ENCODE data around the gene FGG. TPM values are rescaled to one million over a fixed set of nuclear protein-coding genes. Genes with fewer than 3 reads are reported as not detected.

Gene FGG
- total and polyA plus RNA-seq, 2 of the 13 experiments (the other 11 are each of a cell fraction or from before 2014, with no cell fraction given): 1,037 to 2,423 TPM

DNA sequence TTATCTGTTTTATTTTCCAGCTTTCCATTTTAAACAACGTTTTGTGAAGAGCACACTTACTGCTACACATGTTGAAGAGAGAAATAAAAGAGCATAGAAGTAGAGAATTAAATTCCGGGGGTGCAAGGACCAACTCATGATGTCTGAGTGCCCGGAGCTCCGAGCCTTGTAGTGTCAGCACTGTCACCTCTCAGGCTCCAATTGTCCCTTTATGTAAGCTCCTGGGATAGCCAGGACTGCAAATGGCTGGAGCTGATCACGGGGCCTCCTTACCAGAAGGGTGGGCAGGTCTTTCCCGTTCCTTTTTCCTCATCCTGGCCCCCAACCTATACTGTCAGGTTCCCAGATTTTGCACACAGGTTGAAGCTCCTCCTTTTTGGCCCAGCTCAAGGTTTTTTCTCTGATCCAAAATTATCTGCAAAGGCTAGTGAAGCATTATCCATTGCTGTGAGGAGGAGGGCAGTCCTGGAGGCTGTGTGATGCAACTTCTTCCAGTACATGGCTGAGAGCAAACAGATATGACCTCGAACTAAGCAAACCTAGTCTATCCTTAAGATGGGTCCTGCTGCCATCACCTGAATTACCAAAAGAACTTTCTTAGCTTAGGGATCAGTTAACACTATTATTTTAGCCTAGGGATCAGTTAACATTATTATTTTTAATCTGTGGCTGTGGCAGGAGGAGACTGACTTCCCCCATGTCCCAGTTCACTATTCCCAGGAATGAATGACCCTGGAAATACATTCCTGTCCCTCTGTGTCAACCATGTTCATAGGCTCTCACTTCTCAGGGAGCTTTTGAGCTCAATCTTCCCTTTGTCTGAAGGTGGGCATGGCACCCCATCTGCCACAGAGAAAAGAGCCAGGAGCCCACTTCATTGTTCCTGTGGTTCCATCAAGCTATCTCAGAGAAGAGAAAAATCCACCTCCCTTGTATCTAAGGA, at the start of gene FGG (continued):
- TF ChIP-seq, protein P1, sequence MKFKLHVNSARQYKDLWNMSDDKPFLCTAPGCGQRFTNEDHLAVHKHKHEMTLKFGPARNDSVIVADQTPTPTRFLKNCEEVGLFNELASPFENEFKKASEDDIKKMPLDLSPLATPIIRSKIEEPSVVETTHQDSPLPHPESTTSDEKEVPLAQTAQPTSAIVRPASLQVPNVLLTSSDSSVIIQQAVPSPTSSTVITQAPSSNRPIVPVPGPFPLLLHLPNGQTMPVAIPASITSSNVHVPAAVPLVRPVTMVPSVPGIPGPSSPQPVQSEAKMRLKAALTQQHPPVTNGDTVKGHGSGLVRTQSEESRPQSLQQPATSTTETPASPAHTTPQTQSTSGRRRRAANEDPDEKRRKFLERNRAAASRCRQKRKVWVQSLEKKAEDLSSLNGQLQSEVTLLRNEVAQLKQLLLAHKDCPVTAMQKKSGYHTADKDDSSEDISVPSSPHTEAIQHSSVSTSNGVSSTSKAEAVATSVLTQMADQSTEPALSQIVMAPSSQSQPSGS (CRISPR knock-in tag; IDR thresholded peaks at IDR 0.05): peak; percentile 62; the same call in 1 of the 2 replicates
- TF ChIP-seq ZNF761 (CRISPR knock-in tag; conservative IDR thresholded peaks at IDR 0.05) (no peak), GFI1 (CRISPR knock-in tag; IDR thresholded peaks at IDR 0.05; ENCODE audit: borderline replicate concordance) (peak; percentile 87), GPN1 (CRISPR knock-in tag; IDR thresholded peaks at IDR 0.05; ENCODE audit: borderline replicate concordance) (no peak), FOXK2 (IDR thresholded peaks at IDR 0.05) (no peak), ZNF230 (CRISPR knock-in tag; IDR thresholded peaks at IDR 0.05) (no peak), NR2F2 (IDR thresholded peaks at IDR 0.05; ENCODE audit: borderline replicate concordance, low read depth) (peak; percentile 22; the same call in 1 of the 2 replicates), KDM2A (CRISPR knock-in tag; IDR thresholded peaks at IDR 0.05; ENCODE audit: borderline replicate concordance, low read depth) (no peak; the same call in 1 of the 2 replicates)
- TF ChIP-seq, protein P2, sequence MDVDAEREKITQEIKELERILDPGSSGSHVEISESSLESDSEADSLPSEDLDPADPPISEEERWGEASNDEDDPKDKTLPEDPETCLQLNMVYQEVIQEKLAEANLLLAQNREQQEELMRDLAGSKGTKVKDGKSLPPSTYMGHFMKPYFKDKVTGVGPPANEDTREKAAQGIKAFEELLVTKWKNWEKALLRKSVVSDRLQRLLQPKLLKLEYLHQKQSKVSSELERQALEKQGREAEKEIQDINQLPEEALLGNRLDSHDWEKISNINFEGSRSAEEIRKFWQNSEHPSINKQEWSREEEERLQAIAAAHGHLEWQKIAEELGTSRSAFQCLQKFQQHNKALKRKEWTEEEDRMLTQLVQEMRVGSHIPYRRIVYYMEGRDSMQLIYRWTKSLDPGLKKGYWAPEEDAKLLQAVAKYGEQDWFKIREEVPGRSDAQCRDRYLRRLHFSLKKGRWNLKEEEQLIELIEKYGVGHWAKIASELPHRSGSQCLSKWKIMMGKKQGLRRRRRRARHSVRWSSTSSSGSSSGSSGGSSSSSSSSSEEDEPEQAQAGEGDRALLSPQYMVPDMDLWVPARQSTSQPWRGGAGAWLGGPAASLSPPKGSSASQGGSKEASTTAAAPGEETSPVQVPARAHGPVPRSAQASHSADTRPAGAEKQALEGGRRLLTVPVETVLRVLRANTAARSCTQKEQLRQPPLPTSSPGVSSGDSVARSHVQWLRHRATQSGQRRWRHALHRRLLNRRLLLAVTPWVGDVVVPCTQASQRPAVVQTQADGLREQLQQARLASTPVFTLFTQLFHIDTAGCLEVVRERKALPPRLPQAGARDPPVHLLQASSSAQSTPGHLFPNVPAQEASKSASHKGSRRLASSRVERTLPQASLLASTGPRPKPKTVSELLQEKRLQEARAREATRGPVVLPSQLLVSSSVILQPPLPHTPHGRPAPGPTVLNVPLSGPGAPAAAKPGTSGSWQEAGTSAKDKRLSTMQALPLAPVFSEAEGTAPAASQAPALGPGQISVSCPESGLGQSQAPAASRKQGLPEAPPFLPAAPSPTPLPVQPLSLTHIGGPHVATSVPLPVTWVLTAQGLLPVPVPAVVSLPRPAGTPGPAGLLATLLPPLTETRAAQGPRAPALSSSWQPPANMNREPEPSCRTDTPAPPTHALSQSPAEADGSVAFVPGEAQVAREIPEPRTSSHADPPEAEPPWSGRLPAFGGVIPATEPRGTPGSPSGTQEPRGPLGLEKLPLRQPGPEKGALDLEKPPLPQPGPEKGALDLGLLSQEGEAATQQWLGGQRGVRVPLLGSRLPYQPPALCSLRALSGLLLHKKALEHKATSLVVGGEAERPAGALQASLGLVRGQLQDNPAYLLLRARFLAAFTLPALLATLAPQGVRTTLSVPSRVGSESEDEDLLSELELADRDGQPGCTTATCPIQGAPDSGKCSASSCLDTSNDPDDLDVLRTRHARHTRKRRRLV (CRISPR knock-in tag; IDR thresholded peaks at IDR 0.05): no peak
- TF ChIP-seq, protein P3, sequence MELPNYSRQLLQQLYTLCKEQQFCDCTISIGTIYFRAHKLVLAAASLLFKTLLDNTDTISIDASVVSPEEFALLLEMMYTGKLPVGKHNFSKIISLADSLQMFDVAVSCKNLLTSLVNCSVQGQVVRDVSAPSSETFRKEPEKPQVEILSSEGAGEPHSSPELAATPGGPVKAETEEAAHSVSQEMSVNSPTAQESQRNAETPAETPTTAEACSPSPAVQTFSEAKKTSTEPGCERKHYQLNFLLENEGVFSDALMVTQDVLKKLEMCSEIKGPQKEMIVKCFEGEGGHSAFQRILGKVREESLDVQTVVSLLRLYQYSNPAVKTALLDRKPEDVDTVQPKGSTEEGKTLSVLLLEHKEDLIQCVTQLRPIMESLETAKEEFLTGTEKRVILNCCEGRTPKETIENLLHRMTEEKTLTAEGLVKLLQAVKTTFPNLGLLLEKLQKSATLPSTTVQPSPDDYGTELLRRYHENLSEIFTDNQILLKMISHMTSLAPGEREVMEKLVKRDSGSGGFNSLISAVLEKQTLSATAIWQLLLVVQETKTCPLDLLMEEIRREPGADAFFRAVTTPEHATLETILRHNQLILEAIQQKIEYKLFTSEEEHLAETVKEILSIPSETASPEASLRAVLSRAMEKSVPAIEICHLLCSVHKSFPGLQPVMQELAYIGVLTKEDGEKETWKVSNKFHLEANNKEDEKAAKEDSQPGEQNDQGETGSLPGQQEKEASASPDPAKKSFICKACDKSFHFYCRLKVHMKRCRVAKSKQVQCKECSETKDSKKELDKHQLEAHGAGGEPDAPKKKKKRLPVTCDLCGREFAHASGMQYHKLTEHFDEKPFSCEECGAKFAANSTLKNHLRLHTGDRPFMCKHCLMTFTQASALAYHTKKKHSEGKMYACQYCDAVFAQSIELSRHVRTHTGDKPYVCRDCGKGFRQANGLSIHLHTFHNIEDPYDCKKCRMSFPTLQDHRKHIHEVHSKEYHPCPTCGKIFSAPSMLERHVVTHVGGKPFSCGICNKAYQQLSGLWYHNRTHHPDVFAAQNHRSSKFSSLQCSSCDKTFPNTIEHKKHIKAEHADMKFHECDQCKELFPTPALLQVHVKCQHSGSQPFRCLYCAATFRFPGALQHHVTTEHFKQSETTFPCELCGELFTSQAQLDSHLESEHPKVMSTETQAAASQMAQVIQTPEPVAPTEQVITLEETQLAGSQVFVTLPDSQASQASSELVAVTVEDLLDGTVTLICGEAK (IDR thresholded peaks at IDR 0.05): no peak
- TF ChIP-seq, protein P3 (CRISPR knock-in tag; IDR thresholded peaks at IDR 0.05): 0 out of 2 replicates have a peak, but pooled peaks have one; percentile 53
- TF ChIP-seq, protein P4, sequence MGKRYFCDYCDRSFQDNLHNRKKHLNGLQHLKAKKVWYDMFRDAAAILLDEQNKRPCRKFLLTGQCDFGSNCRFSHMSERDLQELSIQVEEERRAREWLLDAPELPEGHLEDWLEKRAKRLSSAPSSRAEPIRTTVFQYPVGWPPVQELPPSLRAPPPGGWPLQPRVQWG (CRISPR knock-in tag; IDR thresholded peaks at IDR 0.05; ENCODE audit: borderline replicate concordance, low read depth): no peak

All from HepG2 (cell line).